Body of pancreas (tissue), 4 donors: ENCODE results near the gene APCS.

ENCODE experiments used
- CTCF ChIP-seq, 7 experiments: fragments of 450-650 bp in 4 of 7; fragments of 200-600 bp in 3 of 7; sonication (generic) in 3 of 7; IDR thresholded peaks; one replicate each; pipeline ENCODE4 v1.5.1; 2016 to 2019; ENCODE audit warnings: antibody characterized with exemption in 7 of 7
- POLR2A ChIP-seq, 3 donors: fragments of 450-650 bp; IDR thresholded peaks; one replicate each; pipeline ENCODE4 v1.6.1; 2016; ENCODE audit warnings: antibody characterized with exemption in 3 of 3, mild to moderate bottlenecking in 2 of 3

GRCh38 chr1:159554696-159555095, 32.9 kb upstream of the APCS start:
- TF ChIP-seq CTCF (IDR thresholded peaks at IDR 0.05), result no peak
- no peak for TF ChIP-seq POLR2A (IDR thresholded peaks at IDR 0.05)
